ENCODE data around the gene LELP1.
"Not testable (repeated sequence)": the region's sequence is repeated elsewhere in the genome, so short reads cannot be mapped to it uniquely, and the experiment has no call there.

The LELP1 gene

GRCh38 chr1:153223040-153223891, 20.0 kb downstream of the LELP1 start:
- in situ Hi-C loops (cut with HindIII; ENCODE audit: low pct_ligation_motif_present, low pct_unique_long_range_greater_than_20kb, low sequenced_read_pairs) = not testable (repeated sequence)

GRCh38 chr1:153227810-153228209, 24.6 kb downstream of the LELP1 start:
- in situ Hi-C loops (cut with HindIII; ENCODE audit: low pct_ligation_motif_present, low pct_unique_long_range_greater_than_20kb, low sequenced_read_pairs) = no loop called here

More at GRCh38 chr1:153223040-153223891, 20.0 kb downstream of the LELP1 start:
- DNase-seq = peak; percentile 61

GRCh38 chr1:153228491-153228890, 25.3 kb downstream of the LELP1 start:
- in situ Hi-C loops (cut with HindIII; ENCODE audit: low pct_ligation_motif_present, low pct_unique_long_range_greater_than_20kb, low sequenced_read_pairs) = no loop called here

More at GRCh38 chr1:153227810-153228209, 24.6 kb downstream of the LELP1 start:
- no peak for DNase-seq

GRCh38 chr1:153229076-153229829, 26.0 kb downstream of the LELP1 start:
- in situ Hi-C loops (cut with HindIII; ENCODE audit: low pct_ligation_motif_present, low pct_unique_long_range_greater_than_20kb, low sequenced_read_pairs) = not testable (repeated sequence)

More at GRCh38 chr1:153228491-153228890, 25.3 kb downstream of the LELP1 start:
- no peak for DNase-seq

GRCh38 chr1:153231363-153231762, 28.1 kb downstream of the LELP1 start:
- no peak for DNase-seq
- in situ Hi-C loops (cut with HindIII; ENCODE audit: low pct_ligation_motif_present, low pct_unique_long_range_greater_than_20kb, low sequenced_read_pairs) = no loop called here

More at GRCh38 chr1:153229076-153229829, 26.0 kb downstream of the LELP1 start:
- not testable (repeated sequence) for DNase-seq

GRCh38 chr1:153231785-153232184, 28.6 kb downstream of the LELP1 start:
- DNase-seq = no peak

GRCh38 chr1:153232553-153232952, 29.3 kb downstream of the LELP1 start:
- in situ Hi-C loops (cut with HindIII; ENCODE audit: low pct_ligation_motif_present, low pct_unique_long_range_greater_than_20kb, low sequenced_read_pairs) = no loop called here
- no peak for DNase-seq

More at GRCh38 chr1:153231785-153232184, 28.6 kb downstream of the LELP1 start:
- in situ Hi-C loops (cut with HindIII; ENCODE audit: low pct_ligation_motif_present, low pct_unique_long_range_greater_than_20kb, low sequenced_read_pairs) = no loop called here

GRCh38 chr1:153233448-153233847, 30.2 kb downstream of the LELP1 start:
- in situ Hi-C loops (cut with HindIII; ENCODE audit: low pct_ligation_motif_present, low pct_unique_long_range_greater_than_20kb, low sequenced_read_pairs) = no loop called here
- DNase-seq = no peak

- in situ Hi-C loops (cut with HindIII; ENCODE audit: low pct_ligation_motif_present, low pct_unique_long_range_greater_than_20kb, low sequenced_read_pairs) = no loop called here
- peak; percentile 13 for DNase-seq
Observed at GRCh38 chr1:153238527-153238926, 35.3 kb downstream of the LELP1 start.

- in situ Hi-C loops (cut with HindIII; ENCODE audit: low pct_ligation_motif_present, low pct_unique_long_range_greater_than_20kb, low sequenced_read_pairs) = no loop called here
- no peak for DNase-seq
Observed at GRCh38 chr1:153242160-153242559, 38.9 kb downstream of the LELP1 start.

GRCh38 chr1:153245466-153245865, 42.2 kb downstream of the LELP1 start:
- in situ Hi-C loops (cut with HindIII; ENCODE audit: low pct_ligation_motif_present, low pct_unique_long_range_greater_than_20kb, low sequenced_read_pairs) = no loop called here
- no peak for DNase-seq

- DNase-seq = no peak
- in situ Hi-C loops (cut with HindIII; ENCODE audit: low pct_ligation_motif_present, low pct_unique_long_range_greater_than_20kb, low sequenced_read_pairs) = no loop called here
Observed at GRCh38 chr1:153246018-153246417, 42.8 kb downstream of the LELP1 start.

GRCh38 chr1:153246825-153247224, 43.6 kb downstream of the LELP1 start:
- in situ Hi-C loops (cut with HindIII; ENCODE audit: low pct_ligation_motif_present, low pct_unique_long_range_greater_than_20kb, low sequenced_read_pairs) = no loop called here
- DNase-seq = no peak

GRCh38 chr1:153248176-153248879, 45.1 kb downstream of the LELP1 start:
- in situ Hi-C loops (cut with HindIII; ENCODE audit: low pct_ligation_motif_present, low pct_unique_long_range_greater_than_20kb, low sequenced_read_pairs) = no loop called here

GRCh38 chr1:153250166-153250565, 46.9 kb downstream of the LELP1 start:
- in situ Hi-C loops (cut with HindIII; ENCODE audit: low pct_ligation_motif_present, low pct_unique_long_range_greater_than_20kb, low sequenced_read_pairs) = no loop called here
- no peak for DNase-seq

More at GRCh38 chr1:153248176-153248879, 45.1 kb downstream of the LELP1 start:
- no peak for DNase-seq

- in situ Hi-C loops (cut with HindIII; ENCODE audit: low pct_ligation_motif_present, low pct_unique_long_range_greater_than_20kb, low sequenced_read_pairs) = no loop called here
- no peak for DNase-seq
Observed at GRCh38 chr1:153251087-153251486, 47.9 kb downstream of the LELP1 start.

- DNase-seq = no peak
- in situ Hi-C loops (cut with HindIII; ENCODE audit: low pct_ligation_motif_present, low pct_unique_long_range_greater_than_20kb, low sequenced_read_pairs) = no loop called here
Observed at GRCh38 chr1:153251562-153251961, 48.3 kb downstream of the LELP1 start.

GRCh38 chr1:153251988-153252387, 48.8 kb downstream of the LELP1 start:
- no peak for DNase-seq
- in situ Hi-C loops (cut with HindIII; ENCODE audit: low pct_ligation_motif_present, low pct_unique_long_range_greater_than_20kb, low sequenced_read_pairs) = no loop called here

- no peak for DNase-seq
- in situ Hi-C loops (cut with HindIII; ENCODE audit: low pct_ligation_motif_present, low pct_unique_long_range_greater_than_20kb, low sequenced_read_pairs) = no loop called here
Observed at GRCh38 chr1:153253076-153253475, 49.8 kb downstream of the LELP1 start.

All from ACHN (cell line).